Type B pancreatic cell (in vitro differentiated cells): ENCODE results near the gene PPP1R8. TPM values are rescaled to one million over a fixed set of nuclear protein-coding genes. Genes with fewer than 3 reads are reported as not detected.

Source experiments
- DNase-seq: peaks from one replicate; pipeline ENCODE4 v3.0.0; 2021; ENCODE audit warnings: mixed read lengths; ENCODE audit not compliant: unreplicated experiment; ENCODE audit errors: extremely low spot score
- H3K27ac Mint-ChIP-seq: 2 replicates; pipeline ENCODE4 v1.8.0; 2021; ENCODE audit warnings: mild to moderate bottlenecking, mixed read lengths
- H3K27me3 Mint-ChIP-seq: 2 replicates; pipeline ENCODE4 v1.8.0; 2021; ENCODE audit warnings: mixed read lengths
- H3K36me3 Mint-ChIP-seq: 2 replicates; pipeline ENCODE4 v1.8.0; 2021; ENCODE audit warnings: mixed read lengths
- H3K4me1 Mint-ChIP-seq: one replicate; pipeline ENCODE4 v1.8.0; 2021; ENCODE audit warnings: mixed read lengths; ENCODE audit not compliant: unreplicated experiment
- H3K4me3 Mint-ChIP-seq: 2 replicates; pipeline ENCODE4 v1.8.0; 2021; ENCODE audit warnings: mild to moderate bottlenecking, mixed read lengths
- H3K9me3 Mint-ChIP-seq: 2 replicates; pipeline ENCODE4 v1.8.0; 2021; ENCODE audit warnings: mixed read lengths
- CTCF ChIP-seq: fragments of 200-600 bp; sonication (generic); conservative IDR thresholded peaks from 2 replicates; pipeline ENCODE4 v1.5.0; 2021; ENCODE audit warnings: antibody characterized with exemption, mild to moderate bottlenecking
- total RNA-seq: library from RNA; stranded (reverse); gene quantifications from 2 replicates; pipeline ENCODE4 v1.2.1, GENCODE V29; 2021; ENCODE audit warnings: low replicate concordance

Gene PPP1R8
- total RNA-seq, 1 donor from 2014 or later = 54.9 TPM

GRCh38 chr1:27884006-27884954 is 53.7 kb downstream of the PPP1R8 start:
- DNase-seq = no peak
- H3K9me3 Mint-ChIP-seq = no peaks in the 10 kb centered on the region
- H3K36me3 Mint-ChIP-seq = peaks cover 3% of the 10 kb centered on the region
- H3K4me1 Mint-ChIP-seq = no peaks in the 10 kb centered on the region
- H3K27ac Mint-ChIP-seq = no peak overlapping the region
- no peaks in the 10 kb centered on the region for H3K27me3 Mint-ChIP-seq
- no peak overlapping the region for H3K4me3 Mint-ChIP-seq
- TF ChIP-seq CTCF = no peak

DNA sequence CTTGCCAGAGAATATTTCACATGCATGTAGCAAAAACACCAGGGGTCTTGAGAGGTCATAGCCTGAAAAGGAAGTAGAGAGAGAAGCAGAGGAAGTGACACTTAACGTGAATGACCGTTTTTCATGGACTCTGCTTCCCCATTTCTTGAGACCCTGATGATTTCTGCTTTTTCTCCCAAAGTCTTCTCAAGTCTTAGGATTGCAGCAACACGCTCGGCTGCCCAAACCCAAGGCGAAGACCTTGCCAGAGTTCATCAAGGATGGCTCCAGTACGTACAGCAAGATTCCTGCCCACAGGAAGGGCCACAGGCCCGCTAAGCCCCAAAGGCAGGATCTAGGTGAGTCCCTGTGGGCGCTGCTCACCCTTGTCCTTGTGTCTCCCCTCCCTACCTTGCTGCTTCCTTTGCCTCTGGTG is 54.5 kb downstream of the PPP1R8 start:
- no peak for DNase-seq
- Mint-ChIP-seq H3K4me1 (no peaks in the 10 kb centered on the region), H3K27ac (no peak overlapping the region), H3K27me3 (no peaks in the 10 kb centered on the region), H3K4me3 (no peak overlapping the region), H3K9me3 (no peaks in the 10 kb centered on the region), H3K36me3 (peaks cover 6% of the 10 kb centered on the region)
- TF ChIP-seq CTCF = no peak

- Mint-ChIP-seq H3K4me3 (no peak overlapping the region), H3K9me3 (no peaks in the 10 kb centered on the region), H3K36me3 (peaks cover 9% of the 10 kb centered on the region), H3K4me1 (no peaks in the 10 kb centered on the region), H3K27ac (no peak overlapping the region), H3K27me3 (no peaks in the 10 kb centered on the region)
- no peak for TF ChIP-seq CTCF
- no peak for DNase-seq
Measured at GRCh38 chr1:27885621-27886352, 55.2 kb downstream of the PPP1R8 start.

GRCh38 chr1:27886353-27886679 is 55.7 kb downstream of the PPP1R8 start:
- Mint-ChIP-seq H3K9me3 (no peaks in the 10 kb centered on the region), H3K27ac (no peak overlapping the region), H3K4me1 (no peaks in the 10 kb centered on the region), H3K27me3 (no peaks in the 10 kb centered on the region), H3K36me3 (peaks cover 13% of the 10 kb centered on the region), H3K4me3 (no peak overlapping the region)
- TF ChIP-seq CTCF = no peak
- DNase-seq = no peak

GRCh38 chr1:27886744-27887143 is 56.2 kb downstream of the PPP1R8 start:
- peaks cover 13% of the 10 kb centered on the region for H3K36me3 Mint-ChIP-seq
- DNase-seq = no peak
- TF ChIP-seq CTCF = no peak
- H3K4me3 Mint-ChIP-seq = no peak overlapping the region
- no peaks in the 10 kb centered on the region for H3K9me3 Mint-ChIP-seq
- H3K4me1 Mint-ChIP-seq = no peaks in the 10 kb centered on the region
- H3K27me3 Mint-ChIP-seq = no peaks in the 10 kb centered on the region
- no peak overlapping the region for H3K27ac Mint-ChIP-seq
